K562 (cell line): ENCODE data around the gene PYGB. TPM values are rescaled to one million over a fixed set of nuclear protein-coding genes. Genes with fewer than 3 reads are reported as not detected.
A peak's percentile ranks its signal among the peaks of the same experiment; 100 is the strongest.

Source experiments
- KAT8 ChIP-seq: fragments of 450-650 bp; IDR thresholded peaks from 2 replicates; pipeline ENCODE4 v1.6.1; 2016; ENCODE audit warnings: low read depth, mild to moderate bottlenecking
- U2AF1 ChIP-seq: fragments of 200-400 bp; formaldehyde crosslinking; optimal IDR thresholded peaks from 2 replicates; pipeline ENCODE3; 2017; ENCODE audit warnings: mild to moderate bottlenecking, low read depth, low read length, moderate library complexity
- polyA plus RNA-seq, 8 experiments: library from polyadenylated mRNA; depleted of rRNA in 4 of 8; stranded (reverse) in 5 of 8; unstranded in 3 of 8; fragments of >200 nt; fragmentation: Nextera tagmentation in 2 of 8; fragmentation: Illumina TruSeq in 1 of 8; extraction: Ambion mirVana in 2 of 8; extraction: Trizol in 1 of 8; gene quantifications; 2 replicates each; pipeline versions ENCODE4 v1.2.1 to v1.2.3, GENCODE V29; 2011 to 2014; ENCODE audit warnings: inconsistent platforms in 1 of 8, missing spikeins in 1 of 8
- total RNA-seq, 7 experiments: library from RNA; depleted of rRNA in 6 of 7; stranded (reverse); fragments of >200 nt in 6 of 7; fragmentation: Illumina TruSeq in 2 of 7; extraction: Trizol in 2 of 7; gene quantifications; 2 replicates each; pipeline versions ENCODE4 v1.2.1 to v1.2.3, GENCODE V29; 2011 to 2021; ENCODE audit warnings: low replicate concordance in 1 of 7
- TF ChIP-seq, protein P1 (sequence below): fragments of 450-650 bp; IDR thresholded peaks from 2 replicates; pipeline ENCODE4 v1.7.1; 2018; ENCODE audit warnings: mild to moderate bottlenecking, low read depth; ENCODE audit not compliant: partially characterized antibody
- TF ChIP-seq, protein P2 (sequence below), 2 experiments: fragments of 450-650 bp in 1 of 2; IDR thresholded peaks; 2 replicates each; pipeline ENCODE4 v1.6.1; 2011 to 2017; ENCODE audit warnings: low read depth in 2 of 2, antibody characterized with exemption in 1 of 2, borderline replicate concordance in 1 of 2, low read length in 1 of 2, mild to moderate bottlenecking in 1 of 2, mixed read lengths in 1 of 2; ENCODE audit not compliant: control insufficient read depth in 1 of 2
- TF ChIP-seq, protein P3 (sequence below): fragments of 250-450 bp; sonication (Bioruptor Pico); IDR thresholded peaks from 2 replicates; pipeline ENCODE4 v1.9.0; 2021; ENCODE audit warnings: mild to moderate bottlenecking, inconsistent platforms

Gene PYGB
- total and polyA plus RNA-seq, 9 of the 15 experiments (the other 6 are each of a cell fraction or from before 2014, with no cell fraction given) = 0.34 to 18.0 (median 9.8) TPM

DNA sequence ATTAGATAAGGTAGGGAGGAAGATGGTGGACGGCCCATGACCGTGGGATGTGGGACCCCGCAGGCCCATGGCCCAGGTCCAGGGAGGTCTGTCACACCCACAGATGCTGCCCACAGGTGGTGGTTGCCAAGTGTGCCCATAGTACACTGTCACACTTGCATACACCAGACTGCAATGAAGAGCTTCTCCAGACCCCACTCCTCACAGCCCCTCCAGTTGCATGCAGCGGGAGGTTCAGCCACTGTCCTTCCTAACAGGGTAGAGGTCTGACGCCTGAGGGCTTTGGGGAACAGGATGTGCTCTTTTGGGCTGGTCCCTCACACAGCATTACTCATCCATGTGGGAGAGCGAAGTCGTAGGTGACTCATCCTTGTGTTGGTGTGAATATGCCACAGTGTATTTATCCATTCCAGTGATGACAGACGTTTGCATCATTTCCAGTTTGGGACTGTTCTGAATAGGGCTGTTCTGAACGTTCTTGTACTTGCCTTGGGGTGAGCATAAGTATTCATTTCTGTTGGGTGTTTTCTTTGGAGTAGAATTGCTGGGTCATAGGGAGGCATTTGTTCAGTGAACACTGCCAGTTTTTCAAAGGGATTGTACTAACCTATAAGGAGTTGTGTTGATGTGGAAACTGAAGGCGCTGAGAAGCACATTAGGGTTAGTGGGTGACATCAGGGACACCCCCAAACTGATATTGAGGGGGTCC is 10.1 kb upstream of the PYGB start (continued):
- TF ChIP-seq, protein P1, sequence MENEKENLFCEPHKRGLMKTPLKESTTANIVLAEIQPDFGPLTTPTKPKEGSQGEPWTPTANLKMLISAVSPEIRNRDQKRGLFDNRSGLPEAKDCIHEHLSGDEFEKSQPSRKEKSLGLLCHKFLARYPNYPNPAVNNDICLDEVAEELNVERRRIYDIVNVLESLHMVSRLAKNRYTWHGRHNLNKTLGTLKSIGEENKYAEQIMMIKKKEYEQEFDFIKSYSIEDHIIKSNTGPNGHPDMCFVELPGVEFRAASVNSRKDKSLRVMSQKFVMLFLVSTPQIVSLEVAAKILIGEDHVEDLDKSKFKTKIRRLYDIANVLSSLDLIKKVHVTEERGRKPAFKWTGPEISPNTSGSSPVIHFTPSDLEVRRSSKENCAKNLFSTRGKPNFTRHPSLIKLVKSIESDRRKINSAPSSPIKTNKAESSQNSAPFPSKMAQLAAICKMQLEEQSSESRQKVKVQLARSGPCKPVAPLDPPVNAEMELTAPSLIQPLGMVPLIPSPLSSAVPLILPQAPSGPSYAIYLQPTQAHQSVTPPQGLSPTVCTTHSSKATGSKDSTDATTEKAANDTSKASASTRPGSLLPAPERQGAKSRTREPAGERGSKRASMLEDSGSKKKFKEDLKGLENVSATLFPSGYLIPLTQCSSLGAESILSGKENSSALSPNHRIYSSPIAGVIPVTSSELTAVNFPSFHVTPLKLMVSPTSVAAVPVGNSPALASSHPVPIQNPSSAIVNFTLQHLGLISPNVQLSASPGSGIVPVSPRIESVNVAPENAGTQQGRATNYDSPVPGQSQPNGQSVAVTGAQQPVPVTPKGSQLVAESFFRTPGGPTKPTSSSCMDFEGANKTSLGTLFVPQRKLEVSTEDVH = peak; percentile 46
- TF ChIP-seq KAT8 (no peak), U2AF1 (no peak)
- TF ChIP-seq, protein P2, sequence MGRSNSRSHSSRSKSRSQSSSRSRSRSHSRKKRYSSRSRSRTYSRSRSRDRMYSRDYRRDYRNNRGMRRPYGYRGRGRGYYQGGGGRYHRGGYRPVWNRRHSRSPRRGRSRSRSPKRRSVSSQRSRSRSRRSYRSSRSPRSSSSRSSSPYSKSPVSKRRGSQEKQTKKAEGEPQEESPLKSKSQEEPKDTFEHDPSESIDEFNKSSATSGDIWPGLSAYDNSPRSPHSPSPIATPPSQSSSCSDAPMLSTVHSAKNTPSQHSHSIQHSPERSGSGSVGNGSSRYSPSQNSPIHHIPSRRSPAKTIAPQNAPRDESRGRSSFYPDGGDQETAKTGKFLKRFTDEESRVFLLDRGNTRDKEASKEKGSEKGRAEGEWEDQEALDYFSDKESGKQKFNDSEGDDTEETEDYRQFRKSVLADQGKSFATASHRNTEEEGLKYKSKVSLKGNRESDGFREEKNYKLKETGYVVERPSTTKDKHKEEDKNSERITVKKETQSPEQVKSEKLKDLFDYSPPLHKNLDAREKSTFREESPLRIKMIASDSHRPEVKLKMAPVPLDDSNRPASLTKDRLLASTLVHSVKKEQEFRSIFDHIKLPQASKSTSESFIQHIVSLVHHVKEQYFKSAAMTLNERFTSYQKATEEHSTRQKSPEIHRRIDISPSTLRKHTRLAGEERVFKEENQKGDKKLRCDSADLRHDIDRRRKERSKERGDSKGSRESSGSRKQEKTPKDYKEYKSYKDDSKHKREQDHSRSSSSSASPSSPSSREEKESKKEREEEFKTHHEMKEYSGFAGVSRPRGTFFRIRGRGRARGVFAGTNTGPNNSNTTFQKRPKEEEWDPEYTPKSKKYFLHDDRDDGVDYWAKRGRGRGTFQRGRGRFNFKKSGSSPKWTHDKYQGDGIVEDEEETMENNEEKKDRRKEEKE (IDR thresholded peaks at IDR 0.05; ENCODE audit: borderline replicate concordance in 1 of 2, control insufficient read depth in 1 of 2, low read depth in 2 of 2, low read length in 1 of 2) = no peak
- TF ChIP-seq, protein P3, sequence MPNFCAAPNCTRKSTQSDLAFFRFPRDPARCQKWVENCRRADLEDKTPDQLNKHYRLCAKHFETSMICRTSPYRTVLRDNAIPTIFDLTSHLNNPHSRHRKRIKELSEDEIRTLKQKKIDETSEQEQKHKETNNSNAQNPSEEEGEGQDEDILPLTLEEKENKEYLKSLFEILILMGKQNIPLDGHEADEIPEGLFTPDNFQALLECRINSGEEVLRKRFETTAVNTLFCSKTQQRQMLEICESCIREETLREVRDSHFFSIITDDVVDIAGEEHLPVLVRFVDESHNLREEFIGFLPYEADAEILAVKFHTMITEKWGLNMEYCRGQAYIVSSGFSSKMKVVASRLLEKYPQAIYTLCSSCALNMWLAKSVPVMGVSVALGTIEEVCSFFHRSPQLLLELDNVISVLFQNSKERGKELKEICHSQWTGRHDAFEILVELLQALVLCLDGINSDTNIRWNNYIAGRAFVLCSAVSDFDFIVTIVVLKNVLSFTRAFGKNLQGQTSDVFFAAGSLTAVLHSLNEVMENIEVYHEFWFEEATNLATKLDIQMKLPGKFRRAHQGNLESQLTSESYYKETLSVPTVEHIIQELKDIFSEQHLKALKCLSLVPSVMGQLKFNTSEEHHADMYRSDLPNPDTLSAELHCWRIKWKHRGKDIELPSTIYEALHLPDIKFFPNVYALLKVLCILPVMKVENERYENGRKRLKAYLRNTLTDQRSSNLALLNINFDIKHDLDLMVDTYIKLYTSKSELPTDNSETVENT (CRISPR knock-in tag) = no peak
